ENCODE data around the gene C1QTNF2. TPM values are rescaled to one million over a fixed set of nuclear protein-coding genes. Genes with fewer than 3 reads are reported as not detected.

The C1QTNF2 gene
- total RNA-seq, 1 experiment from 2014 or later = 0.39 TPM

DNA sequence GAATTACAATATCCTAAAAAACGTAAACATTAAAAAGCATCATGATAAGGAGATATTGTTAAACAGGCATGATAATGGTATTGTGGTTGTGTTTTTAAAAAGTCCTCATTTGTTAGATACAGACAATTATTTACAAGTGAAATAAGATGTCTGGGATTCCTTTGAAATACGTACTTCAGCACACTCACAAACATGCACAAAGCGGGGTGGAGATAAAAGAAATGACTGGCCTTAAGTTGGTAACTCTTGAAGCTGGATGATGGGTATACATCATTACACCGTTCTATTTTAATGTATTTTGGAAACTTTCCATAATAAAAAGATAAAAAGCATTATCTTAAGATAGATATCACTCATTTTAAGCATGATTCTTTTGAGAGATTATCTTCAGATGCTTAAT lies 28.4 kb upstream of the C1QTNF2 start:
- BruUV-seq (replicated peaks) = TSS peak; percentile 54
- TF ChIP-seq EZH2 (IDR thresholded peaks at IDR 0.05; ENCODE audit: borderline replicate concordance, low read depth, low read length, poor library complexity, severe bottlenecking) = no peak
- TF ChIP-seq, protein P1, sequence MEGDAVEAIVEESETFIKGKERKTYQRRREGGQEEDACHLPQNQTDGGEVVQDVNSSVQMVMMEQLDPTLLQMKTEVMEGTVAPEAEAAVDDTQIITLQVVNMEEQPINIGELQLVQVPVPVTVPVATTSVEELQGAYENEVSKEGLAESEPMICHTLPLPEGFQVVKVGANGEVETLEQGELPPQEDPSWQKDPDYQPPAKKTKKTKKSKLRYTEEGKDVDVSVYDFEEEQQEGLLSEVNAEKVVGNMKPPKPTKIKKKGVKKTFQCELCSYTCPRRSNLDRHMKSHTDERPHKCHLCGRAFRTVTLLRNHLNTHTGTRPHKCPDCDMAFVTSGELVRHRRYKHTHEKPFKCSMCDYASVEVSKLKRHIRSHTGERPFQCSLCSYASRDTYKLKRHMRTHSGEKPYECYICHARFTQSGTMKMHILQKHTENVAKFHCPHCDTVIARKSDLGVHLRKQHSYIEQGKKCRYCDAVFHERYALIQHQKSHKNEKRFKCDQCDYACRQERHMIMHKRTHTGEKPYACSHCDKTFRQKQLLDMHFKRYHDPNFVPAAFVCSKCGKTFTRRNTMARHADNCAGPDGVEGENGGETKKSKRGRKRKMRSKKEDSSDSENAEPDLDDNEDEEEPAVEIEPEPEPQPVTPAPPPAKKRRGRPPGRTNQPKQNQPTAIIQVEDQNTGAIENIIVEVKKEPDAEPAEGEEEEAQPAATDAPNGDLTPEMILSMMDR (conservative IDR thresholded peaks at IDR 0.05; ENCODE audit: low read depth, low read length) = no peak

DNA sequence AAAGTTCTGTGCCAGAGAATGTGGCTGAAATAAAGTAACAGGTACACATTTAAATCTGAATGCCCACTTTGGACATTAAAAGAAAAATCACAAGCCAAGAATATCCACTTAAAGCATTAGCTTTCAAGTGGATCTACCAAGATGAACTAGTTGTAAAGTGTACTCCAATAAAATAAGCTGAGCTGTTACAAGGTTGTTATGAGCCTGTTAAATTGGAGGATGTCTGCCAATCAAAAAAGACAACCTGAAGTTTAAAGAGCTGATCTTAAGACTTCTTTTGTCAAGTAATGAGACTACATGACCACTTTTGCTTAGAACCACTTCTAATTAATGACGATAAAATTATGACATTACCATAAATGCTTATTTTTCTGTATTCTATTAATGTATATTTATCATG lies 27.1 kb upstream of the C1QTNF2 start:
- DNase-seq (ENCODE audit: low spot score) = no peak
- Histone ChIP-seq H3K27me3 (replicated peaks; ENCODE audit: insufficient read depth, low read depth, low read length, poor library complexity) (no peaks in the 10 kb centered on the region), H3K9me3 (ENCODE audit: low read depth, low read length, poor library complexity, severe bottlenecking) (no peaks in the 10 kb centered on the region), H3K4me1 (ENCODE audit: insufficient read depth, low read length, poor library complexity, severe bottlenecking) (peaks cover 3% of the 10 kb centered on the region), H3K27ac (ENCODE audit: low read depth, low read length, poor library complexity, severe bottlenecking) (no peak overlapping the region), H3K36me3 (ENCODE audit: insufficient read depth, low read length, poor library complexity, severe bottlenecking) (peaks cover 5% of the 10 kb centered on the region), H3K4me3 (ENCODE audit: low read depth, low read length, poor library complexity, severe bottlenecking) (no peak overlapping the region)
- ChIA-PET CTCF (no interaction called here), POLR2A (ENCODE audit: low non-redundant PET) (interaction anchor here (0.7 kb wide), 1 partner anchor 1739 kb away, joined by 3 read pairs; no protein-coding TSS in a partner anchor)
- intact Hi-C loops (cut with micrococcal nuclease; ENCODE audit: unreplicated experiment) = loop anchor here (10.0 kb wide), 1 partner anchor 1113 kb away; no protein-coding TSS in a partner anchor
- TF ChIP-seq, protein P1 (conservative IDR thresholded peaks at IDR 0.05; ENCODE audit: low read depth, low read length) = no peak
- no peak for TF ChIP-seq EZH2 (IDR thresholded peaks at IDR 0.05; ENCODE audit: borderline replicate concordance, low read depth, low read length, poor library complexity, severe bottlenecking)
- no TSS peak for BruUV-seq (replicated peaks)

More for the DNA sequence above, 28.4 kb upstream of the C1QTNF2 start:
- Histone ChIP-seq H3K4me3 (ENCODE audit: low read depth, low read length, poor library complexity, severe bottlenecking) (peak overlapping the region; percentile 67), H3K4me1 (ENCODE audit: insufficient read depth, low read length, poor library complexity, severe bottlenecking) (peaks cover 3% of the 10 kb centered on the region), H3K27me3 (replicated peaks; ENCODE audit: insufficient read depth, low read depth, low read length, poor library complexity) (no peaks in the 10 kb centered on the region), H3K9me3 (ENCODE audit: low read depth, low read length, poor library complexity, severe bottlenecking) (no peaks in the 10 kb centered on the region), H3K27ac (ENCODE audit: low read depth, low read length, poor library complexity, severe bottlenecking) (peak overlapping the region; percentile 93), H3K36me3 (ENCODE audit: insufficient read depth, low read length, poor library complexity, severe bottlenecking) (peaks cover 5% of the 10 kb centered on the region)
- POLR2A ChIA-PET (ENCODE audit: low non-redundant PET) = interaction anchor here (0.7 kb wide), 1 partner anchor 9 kb away, joined by 4 read pairs; no protein-coding TSS in a partner anchor
- no peak for DNase-seq (ENCODE audit: low spot score)
- intact Hi-C loops (cut with micrococcal nuclease; ENCODE audit: unreplicated experiment) = loop anchor here (10.0 kb wide), 1 partner anchor 1114 kb away; no protein-coding TSS in a partner anchor
- CTCF ChIA-PET = no interaction called here

DNA sequence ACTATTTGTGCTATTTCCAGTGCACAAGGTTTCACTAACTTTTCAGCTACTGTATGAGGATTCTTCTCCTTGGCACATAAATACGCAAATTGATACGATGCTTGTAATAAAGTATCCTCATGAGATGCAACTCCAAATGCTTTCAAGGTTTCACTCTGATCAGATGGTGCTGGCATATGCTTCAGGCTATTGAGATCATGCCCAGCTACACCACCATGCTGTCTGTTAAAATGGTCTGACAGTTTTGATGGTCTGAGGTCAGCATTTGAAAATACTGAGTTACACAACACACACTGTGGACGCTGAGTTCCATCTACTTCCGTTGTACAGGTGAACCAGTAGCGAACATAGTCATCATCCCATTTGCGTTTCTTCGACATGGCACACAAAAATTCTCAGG lies 24.7 kb upstream of the C1QTNF2 start:
- no peaks in the 10 kb centered on the region for H3K27me3 ChIP-seq (replicated peaks; ENCODE audit: insufficient read depth, low read depth, low read length, poor library complexity)
- no peak for TF ChIP-seq EZH2 (IDR thresholded peaks at IDR 0.05; ENCODE audit: borderline replicate concordance, low read depth, low read length, poor library complexity, severe bottlenecking)
- TF ChIP-seq, protein P1 (conservative IDR thresholded peaks at IDR 0.05; ENCODE audit: low read depth, low read length) = no peak
- ChIA-PET CTCF (no interaction called here), POLR2A (ENCODE audit: low non-redundant PET) (interaction anchor here (0.8 kb wide), 1 partner anchor 374 kb away, joined by 3 read pairs; no protein-coding TSS in a partner anchor)
- no peak overlapping the region for H3K4me3 ChIP-seq (ENCODE audit: low read depth, low read length, poor library complexity, severe bottlenecking)
- no peak overlapping the region for H3K27ac ChIP-seq (ENCODE audit: low read depth, low read length, poor library complexity, severe bottlenecking)
- no peaks in the 10 kb centered on the region for H3K36me3 ChIP-seq (ENCODE audit: insufficient read depth, low read length, poor library complexity, severe bottlenecking)
- BruUV-seq (replicated peaks) = no TSS peak
- peaks cover 3% of the 10 kb centered on the region for H3K4me1 ChIP-seq (ENCODE audit: insufficient read depth, low read length, poor library complexity, severe bottlenecking)
- intact Hi-C loops (cut with micrococcal nuclease; ENCODE audit: unreplicated experiment) = loop anchor here (10.0 kb wide), 1 partner anchor 1110 kb away; no protein-coding TSS in a partner anchor
- no peaks in the 10 kb centered on the region for H3K9me3 ChIP-seq (ENCODE audit: low read depth, low read length, poor library complexity, severe bottlenecking)
- DNase-seq (ENCODE audit: low spot score) = no peak

Measured in A673 (cell line).